HG03575 (cell line): ENCODE results near the gene MYH9.
"Not testable (repeated sequence)": the region's sequence is repeated elsewhere in the genome, so short reads cannot be mapped to it uniquely, and the experiment has no call there.

Source experiments
- ATAC-seq: cut with Tn5 transposase; IDR thresholded peaks from one replicate; pipeline ENCODE4 v1.9.1; 2021; ENCODE audit not compliant: unreplicated experiment, insufficient number of reproducible peaks, low FRiP score; ENCODE audit errors: extremely low read depth

Gene MYH9

GRCh38 chr22:36391638-36392037 lies 3.9 kb upstream of the MYH9 start:
- ATAC-seq = no peak

GRCh38 chr22:36389122-36389521 lies 1.4 kb upstream of the MYH9 start:
- ATAC-seq = not testable (repeated sequence)

GRCh38 chr22:36387709-36387958 lies 133 bp downstream of the MYH9 start:
- no peak for ATAC-seq

DNA sequence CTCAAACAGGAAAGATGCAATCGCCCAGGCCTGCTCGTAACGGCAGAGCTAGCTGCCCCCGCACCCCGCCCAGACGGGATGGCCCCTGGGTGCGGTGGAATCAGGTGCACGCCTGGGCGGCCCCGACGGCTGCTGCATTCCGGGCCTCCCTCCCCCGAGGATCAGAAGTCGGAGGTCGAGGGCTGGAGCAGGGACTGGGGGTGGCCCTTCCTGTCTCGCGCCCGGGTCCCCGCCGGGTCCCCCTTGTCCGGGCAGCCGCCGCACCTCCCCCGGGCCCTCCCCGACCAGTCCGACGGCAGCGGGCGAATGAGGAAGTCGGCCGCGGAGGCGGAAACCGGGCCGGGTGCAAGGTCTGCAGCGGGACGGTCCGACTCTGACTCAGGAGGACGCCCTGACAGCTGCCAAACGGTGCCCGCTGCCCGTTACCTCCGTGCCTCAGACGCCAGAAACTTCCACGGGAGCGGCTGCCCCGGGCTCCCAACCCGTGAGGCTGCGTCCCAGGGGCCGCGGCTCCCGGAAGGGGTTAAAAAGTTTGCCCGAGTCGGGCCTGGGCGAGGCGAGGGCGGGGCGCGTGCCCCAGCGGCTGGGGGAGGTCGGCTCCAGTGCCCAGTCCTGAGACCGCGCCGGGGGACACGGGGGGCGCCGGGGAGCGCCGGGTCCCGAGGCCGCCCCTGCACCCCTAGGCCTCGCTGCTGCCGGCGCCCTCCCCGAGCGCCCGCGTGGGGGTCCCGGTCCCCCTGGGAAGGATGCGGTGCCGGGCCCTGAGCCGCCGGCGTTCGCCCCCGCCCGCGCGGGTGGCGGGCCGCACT lies 663 bp downstream of the MYH9 start:
- ATAC-seq = no peak

DNA sequence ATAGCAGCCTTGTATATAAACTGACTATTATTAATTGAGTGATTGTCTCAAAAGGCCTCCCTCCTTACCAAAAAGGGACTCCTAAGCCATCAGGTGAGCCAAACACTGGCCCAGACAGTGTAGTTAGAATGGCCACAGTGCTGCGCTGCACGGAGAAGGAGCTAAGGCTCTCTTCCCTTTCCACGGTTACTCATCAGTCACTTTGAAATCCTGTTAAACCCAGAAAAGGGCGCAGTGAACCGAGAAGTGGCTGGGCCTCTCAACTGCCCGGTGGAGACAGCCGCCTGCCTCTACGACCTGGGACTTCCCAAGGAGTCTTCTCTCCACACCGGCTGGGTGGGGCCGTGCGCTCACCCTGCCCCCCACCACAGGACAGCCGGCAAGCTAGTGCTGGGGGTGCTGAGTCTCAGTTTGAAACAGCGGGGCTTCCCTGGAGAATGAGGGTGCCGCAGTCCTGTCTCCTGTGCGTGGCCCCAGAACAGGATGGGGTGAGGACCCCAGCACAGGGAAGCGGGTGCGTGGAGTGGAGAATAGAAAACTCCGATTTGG lies 1.3 kb downstream of the MYH9 start:
- no peak for ATAC-seq

DNA sequence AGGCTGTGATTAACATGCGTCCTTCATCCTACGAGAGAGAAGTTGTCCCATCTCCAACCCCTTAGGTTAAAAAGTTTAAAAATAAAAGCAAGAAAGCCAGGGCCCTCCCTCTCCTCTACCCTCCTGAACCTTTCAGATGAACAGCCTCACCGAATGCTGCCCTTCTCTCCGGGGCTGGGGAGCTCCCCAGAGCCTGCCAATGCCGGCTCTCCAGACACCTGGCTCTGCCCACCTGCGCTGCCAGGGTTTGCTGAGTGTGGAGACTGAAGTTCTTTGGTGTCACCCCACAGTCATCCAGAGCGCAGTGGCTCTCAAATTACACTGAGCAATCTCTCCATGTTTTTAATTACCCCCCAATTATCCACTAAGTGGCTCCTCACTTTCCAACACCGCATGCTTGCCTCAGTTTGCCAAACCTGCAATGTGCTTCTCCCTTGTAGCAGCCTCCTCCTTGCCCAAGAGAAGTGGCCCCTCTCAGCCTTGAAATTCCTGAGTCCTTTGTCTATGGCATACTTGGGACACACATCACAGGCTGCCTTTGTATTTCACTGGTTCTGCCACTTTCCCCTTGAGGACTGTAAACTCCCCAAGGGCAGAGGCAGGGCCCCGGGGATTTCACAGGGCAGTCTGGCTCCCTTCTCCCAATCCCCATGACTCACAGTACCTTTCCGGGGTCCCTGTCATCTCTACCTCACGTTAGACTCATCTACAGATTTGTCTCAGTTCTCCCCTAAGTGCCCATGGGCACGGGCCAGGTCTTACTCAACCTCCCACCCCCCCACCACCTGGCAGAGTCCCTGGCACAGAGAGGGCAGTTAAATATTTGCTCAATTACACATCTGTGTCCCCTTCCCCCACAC lies 2.0 kb downstream of the MYH9 start:
- no peak for ATAC-seq

DNA sequence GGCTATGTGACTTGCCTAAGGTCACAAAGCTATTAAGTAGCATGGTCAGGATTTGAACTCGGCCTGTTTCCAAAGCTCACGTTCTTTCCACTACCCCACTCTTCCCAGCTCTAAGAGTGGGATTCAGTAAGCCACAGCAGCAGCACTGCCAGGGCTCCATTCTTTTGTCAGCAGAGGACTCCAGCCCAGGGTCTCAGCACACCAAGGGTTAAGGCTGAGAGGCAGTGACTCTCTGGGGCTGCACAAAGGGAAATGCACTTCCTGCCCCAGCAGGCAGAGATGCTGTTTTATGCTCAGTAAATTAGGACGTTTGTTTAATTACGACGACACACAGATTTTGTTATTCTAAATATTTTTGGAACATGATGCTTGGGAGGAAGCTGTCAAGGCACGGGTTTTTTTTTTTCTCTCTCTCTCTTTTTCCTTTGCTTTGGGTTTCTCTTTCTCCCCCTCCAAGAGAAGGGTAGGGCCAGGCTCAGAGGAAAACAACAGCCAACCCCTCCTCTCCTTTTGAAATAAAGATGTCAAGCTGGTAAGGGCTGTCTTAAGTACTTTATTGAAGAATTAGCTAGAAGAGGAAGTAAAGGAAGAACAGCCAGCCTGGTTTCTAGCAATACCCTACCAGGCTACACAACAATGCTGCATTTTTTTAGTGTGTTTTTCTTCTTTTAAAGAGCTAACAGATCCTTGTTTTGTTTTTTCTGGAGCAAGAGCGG lies 2.8 kb downstream of the MYH9 start:
- no peak for ATAC-seq

GRCh38 chr22:36383110-36383581 lies 4.6 kb downstream of the MYH9 start:
- ATAC-seq = no peak

GRCh38 chr22:36381513-36382128 lies 6.1 kb downstream of the MYH9 start:
- no peak for ATAC-seq

GRCh38 chr22:36379593-36380361 lies 8.0 kb downstream of the MYH9 start:
- no peak for ATAC-seq

GRCh38 chr22:36378869-36379217 lies 8.9 kb downstream of the MYH9 start:
- ATAC-seq = no peak

DNA sequence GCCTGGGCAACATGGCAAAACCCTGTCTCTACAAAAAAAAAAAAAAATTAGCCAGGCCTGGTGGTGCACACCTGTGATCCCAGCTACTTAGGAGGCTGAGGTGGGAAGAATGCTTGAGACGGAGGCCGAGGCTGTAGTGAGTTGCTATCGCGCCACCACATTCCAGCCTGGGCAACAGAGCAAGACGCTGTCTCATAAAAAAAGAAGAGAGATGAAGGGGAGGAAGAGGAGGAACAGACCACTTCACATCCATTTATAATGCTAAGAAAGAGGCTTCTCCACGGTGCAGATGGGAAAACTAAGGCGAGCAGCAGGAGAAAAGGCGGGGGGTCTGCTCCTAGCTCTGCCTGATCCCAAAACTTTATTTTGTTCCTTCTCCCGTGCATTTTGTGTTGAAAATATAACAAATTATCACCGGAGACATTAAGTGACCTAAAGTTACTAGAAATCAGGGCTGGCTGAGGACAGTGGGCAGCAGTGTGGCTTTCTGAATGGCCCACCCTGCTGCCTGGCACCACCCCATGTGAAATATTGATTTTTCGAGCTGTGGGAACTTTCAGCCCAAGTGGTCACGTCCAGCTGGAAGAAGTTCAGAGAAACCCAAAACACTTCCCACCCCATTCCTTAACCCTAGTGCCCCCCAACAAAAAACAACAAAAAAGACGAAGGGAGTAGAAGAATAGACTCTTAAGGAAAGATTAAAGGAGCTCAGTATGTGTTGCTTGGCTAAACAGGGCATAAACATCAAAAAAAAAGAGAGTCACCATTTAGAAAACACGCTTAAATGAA lies 9.5 kb downstream of the MYH9 start:
- no peak for ATAC-seq

GRCh38 chr22:36377022-36377631 lies 10.6 kb downstream of the MYH9 start:
- ATAC-seq = no peak

- no peak for ATAC-seq
These were observed 11.5 kb downstream of the MYH9 start for GRCh38 chr22:36376265-36376664.

- no peak for ATAC-seq
These were observed 12.4 kb downstream of the MYH9 start for GRCh38 chr22:36375071-36375980.

GRCh38 chr22:36374603-36375024 lies 13.2 kb downstream of the MYH9 start:
- ATAC-seq = no peak

DNA sequence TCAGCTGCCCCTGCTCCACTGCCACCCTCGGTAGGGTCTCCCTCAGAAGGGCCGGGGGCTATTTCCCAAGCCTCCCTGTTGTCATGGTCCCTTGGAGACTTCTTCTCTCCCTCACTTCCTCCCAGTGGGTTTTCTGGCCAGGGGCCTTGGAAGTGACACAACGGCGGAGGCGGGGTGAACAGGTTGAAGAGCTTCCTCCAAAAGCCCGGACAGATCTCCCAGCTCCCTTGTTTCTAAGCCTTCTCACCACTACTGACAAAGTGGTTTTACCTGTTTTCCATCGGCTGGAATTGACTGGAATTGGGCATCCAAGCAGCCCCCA lies 14.5 kb downstream of the MYH9 start:
- no peak for ATAC-seq
